NCI-H748 (cell line): ENCODE results near the gene KDM2B.
"Not testable (repeated sequence)": the region's sequence is repeated elsewhere in the genome, so short reads cannot be mapped to it uniquely, and the experiment has no call there.

Experiments
- DNase-seq: peaks from one replicate; lab custom pipeline; 2025; ENCODE audit not compliant: unreplicated experiment; lab: John Stamatoyannopoulos, UW

KDM2B gene

DNA sequence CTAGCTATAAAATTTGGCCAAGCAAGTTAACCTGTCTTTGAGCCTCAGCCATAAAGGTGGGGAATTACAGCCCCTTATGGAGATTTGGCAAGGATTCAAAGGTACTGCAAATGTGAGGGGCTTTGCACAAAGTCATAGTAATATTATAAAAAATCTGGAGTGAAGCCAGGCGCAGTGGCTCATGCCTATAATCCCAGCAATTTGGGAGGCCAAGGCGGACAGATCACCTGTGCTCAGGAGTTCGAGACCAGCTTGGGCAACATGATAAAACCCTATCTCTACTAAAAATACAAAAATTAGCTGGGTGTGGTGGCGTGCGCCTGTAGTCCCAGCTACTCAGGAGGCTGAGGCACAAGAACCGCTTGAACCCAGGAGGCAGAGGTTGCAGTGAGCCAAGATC is 4.1 kb upstream of the KDM2B start:
- not testable (repeated sequence) for DNase-seq

DNA sequence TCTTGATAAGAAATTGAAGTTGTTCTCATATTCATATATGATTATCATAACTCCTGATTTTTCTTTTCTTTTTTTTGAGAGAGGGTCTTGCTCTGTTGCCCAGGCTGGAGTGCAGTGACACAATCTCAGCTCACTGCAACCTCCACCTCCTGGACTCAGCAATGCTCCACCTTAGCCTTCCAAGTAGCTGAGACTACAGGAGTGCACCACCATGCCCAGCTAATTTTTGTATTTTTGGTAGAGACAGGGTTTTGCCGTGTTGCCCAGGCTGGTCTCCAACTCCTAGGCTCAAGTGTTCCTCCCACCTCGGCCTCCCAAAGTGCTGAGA is 2.5 kb upstream of the KDM2B start:
- DNase-seq: not testable (repeated sequence)

DNA sequence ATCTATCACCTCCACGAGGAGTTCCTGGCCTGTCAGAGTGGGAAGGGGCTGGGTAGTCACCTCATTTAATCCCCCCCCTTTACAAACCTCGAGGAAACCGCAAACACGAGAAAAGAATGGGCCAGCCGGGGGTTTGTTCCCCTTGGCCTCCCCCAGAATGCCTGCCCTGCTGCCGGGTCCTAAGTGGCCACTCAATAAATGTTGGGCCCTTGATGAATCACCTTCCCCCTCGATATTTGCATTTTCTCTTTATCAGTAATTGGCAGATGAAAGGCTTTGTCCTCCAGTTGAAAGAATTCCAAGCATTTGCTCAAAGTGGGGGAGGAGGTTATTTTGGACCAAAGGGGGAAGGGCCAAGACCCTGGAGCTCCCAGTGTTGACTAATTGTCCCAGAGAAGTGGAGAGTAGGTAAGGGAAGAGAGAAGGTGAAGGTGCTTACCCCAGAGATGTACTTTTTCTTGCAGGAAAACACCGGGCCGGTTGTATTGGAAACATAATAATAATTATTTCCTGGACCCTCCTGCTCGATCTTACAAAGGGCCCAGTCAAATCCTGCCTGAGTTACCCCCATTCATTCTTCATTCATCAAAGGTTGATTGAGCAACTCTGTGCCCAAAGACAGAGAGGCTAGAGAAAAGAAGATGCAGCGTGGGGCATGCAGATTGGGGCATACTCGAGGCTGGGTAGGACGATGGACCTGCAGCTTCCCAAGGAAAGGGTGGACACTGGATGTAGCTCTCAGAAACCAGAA is 1.9 kb upstream of the KDM2B start:
- no peak for DNase-seq

DNA sequence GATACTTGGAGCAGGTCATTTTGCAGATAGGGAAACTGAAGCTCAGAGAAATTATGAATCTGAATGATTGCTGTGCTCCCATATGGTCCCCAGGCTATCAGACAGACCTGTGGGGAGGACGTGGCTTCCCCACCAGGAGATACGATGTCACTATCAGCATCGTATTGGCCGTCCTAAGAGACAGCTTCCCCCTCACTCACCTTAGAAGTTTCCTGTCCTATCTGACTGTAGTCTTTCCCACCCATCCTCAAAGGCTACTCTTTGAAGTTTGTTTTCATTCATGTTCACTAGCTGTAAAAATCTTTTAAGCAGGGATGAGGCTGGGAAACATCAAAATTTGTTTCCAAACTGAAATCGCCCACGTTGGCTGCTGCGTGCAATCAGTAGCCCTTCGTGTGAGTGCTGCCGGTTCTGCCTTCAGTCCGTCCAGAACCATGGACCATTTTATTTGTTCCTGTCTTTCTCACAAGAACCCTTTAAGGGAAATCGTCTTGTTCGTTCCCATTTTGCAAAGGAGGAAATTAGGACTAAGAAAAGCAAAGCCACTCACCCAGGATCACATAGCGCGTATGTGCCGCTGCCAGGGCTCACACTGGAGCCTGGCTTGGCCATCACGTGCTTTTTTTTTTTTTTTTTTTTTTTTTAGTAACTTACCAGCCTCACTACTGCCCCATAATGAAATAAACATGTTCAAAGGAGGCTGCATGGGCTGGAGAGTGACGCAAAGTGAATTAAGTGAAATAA is 1.0 kb upstream of the KDM2B start:
- DNase-seq: no peak

DNA sequence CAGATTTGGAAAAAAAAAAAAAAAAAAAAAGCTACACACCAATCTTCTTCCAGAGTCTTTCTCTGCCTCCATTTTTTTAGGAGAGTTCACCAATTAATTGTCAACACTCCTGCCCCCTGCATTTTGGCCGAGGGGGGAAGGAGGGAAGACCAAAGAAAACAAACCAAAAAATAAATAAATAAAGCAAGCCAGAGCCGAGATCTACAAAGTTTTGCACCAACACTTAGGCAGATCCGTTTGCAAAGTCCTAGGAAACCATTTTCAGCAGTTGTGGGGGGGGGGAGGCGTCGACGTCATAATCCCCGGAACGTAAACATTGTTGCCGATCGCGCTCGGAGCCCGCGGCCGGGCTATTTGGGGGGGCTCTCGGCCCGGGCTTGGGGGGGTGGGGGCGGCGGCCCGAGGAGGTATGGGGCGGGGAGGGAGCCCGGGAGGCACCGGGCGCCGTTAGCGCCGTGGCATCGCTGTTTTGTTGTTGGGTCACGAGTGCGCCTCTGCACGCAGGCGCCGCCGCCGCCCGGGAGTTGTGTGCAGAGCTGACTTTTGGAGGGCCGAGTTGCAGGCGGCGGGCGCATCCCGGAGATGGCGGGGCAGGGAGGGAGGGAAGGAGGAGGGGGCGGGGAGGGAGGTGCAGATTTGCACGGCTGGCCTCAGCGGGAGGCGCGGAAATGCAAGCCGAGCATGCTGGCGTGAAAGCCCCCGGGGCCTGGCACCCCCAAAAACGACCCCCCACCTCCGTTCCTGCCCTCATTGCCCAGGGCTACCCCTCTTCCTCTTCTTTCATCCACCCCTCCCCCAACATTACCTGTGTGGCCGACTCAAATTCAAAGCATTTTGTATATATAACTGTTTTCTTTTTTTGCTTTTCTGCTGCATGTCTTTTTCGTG is 598 bp downstream of the KDM2B start:
- DNase-seq: peak; percentile 83

DNA sequence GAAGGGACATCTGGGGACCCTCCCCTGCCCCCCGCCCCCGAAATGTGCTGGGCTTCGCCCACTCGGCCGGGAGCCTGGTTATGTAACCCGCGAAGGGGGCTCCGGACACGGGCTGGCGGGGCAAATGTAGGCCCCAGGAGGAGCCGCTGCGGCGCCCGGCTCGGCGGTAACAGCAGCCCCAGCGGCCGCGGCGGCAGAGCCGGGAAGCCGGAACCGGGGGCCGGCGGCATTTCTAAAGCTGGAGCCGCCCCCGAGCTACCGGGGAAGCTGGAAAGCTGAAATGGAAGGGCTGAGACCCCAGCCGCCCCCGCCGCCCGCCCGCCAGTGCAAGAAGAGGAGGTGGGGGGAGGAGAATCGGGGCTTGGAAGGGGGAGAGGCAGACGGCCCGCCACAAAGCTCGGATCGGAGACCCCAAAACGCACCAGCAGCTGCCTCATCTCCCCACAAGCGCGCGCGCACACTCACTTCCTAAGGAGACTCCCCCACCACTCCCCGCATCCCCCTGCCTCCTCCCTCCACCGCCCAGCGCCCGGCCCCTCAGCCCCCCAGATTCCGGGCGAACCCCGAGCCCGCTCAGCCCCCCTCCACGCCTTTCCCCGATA is 1.5 kb downstream of the KDM2B start:
- DNase-seq: peak; percentile 56

DNA sequence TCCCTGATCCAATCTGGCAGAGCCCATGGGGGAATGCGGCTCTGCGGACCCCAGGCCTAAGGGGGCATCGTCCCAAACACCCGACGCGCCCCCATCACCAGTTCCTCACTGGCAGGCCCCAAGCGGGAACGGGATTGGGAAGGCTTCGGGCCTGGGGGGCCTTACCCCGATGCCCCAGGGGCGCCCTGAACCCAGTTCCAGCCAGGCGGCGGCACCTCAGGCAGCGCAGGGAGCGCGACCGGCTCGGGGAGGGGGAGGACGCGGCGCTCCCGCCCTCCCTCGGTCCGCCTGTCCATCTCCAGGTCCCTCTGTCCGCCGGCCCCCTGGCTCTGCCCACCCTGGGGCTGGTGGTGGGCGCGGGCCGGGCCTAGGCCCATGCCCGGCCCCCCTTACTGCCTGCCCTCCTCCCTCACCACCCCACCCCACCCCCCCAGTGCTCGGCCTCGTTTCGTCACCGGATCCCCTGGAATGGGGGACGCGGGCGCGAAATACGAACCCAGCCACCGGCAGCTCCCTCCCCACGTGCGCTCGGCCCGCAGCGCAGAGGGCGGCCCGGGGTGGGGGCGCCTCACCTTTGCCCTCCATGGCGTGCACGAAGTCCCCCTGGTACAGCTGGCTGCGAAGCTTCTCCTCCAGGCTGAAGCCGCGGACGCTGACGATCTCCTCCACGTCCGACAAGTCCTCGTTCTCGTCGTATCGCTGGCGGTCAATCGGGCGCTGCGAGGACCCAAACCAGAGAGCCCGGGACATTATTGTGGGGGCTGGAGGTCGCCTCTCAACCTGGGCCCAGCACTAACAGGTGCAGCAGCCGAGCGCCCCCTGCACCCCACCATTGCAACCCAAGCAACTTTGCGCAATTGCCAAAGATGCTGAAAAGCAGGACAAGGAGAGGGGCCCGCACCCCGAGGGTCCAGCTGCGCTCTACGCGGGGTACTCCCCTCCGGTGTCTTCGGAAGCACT is 2.3 kb downstream of the KDM2B start:
- DNase-seq: no peak

DNA sequence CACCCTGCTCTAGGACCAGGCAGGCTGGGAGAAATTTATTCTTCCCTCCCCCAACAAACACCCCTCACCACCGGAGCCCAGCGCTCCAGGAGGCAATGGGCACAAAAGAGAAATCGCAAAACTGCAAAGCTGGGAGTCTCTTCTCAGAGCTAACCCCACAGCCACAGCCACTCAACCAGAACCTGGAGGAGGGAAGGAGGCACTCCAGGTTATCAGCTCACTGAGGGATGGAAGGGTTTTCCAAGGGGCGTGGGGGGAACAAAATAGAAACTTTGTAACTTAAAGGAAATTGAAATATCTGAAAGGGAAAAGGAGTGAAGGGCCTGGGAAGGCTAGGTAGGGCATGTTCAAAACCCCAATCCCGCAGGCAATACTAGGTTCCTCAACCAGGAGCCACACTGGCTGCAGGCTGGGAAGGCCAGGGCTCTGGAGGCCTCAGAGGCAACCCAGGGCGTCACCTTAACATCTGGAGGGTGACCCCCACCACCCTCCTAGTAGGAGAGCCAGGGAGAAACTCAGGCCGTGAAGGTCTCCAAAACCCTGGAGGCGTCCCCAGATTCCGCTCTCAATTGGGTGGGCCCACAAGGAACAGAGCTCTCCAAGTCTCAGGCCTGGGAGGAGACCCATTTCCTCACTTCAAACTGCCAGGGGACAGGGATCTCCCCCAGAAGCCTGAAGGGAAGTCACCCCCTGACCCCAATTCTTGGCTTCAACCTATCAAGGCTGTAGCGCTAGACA is 3.2 kb downstream of the KDM2B start:
- no peak for DNase-seq

DNA sequence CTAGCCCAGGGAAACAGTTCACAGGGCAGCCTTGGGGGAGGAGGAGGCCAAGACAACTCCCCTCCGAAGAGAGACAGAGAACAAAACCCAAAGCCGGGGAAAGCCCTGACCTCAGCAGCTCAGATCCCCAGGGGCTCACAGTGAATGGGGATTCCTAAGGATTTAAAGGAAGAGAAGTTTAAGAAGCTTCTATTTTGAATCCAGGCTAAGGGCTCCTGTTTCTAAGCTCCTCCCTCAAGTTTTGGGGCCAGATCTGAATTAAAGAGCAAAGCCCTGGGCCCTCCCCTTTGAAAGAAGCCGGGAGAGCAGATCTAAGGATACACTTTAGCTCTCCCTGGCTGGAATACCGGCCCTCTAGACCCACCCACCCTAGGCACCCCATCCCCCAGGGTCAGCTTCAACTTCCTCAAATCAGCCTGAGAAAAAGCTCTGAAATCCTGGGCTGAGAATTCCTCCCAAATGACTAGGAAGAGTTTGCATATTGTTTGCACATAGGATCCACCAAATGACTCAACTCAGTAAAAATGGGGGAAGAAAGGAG is 3.9 kb downstream of the KDM2B start:
- DNase-seq: no peak

DNA sequence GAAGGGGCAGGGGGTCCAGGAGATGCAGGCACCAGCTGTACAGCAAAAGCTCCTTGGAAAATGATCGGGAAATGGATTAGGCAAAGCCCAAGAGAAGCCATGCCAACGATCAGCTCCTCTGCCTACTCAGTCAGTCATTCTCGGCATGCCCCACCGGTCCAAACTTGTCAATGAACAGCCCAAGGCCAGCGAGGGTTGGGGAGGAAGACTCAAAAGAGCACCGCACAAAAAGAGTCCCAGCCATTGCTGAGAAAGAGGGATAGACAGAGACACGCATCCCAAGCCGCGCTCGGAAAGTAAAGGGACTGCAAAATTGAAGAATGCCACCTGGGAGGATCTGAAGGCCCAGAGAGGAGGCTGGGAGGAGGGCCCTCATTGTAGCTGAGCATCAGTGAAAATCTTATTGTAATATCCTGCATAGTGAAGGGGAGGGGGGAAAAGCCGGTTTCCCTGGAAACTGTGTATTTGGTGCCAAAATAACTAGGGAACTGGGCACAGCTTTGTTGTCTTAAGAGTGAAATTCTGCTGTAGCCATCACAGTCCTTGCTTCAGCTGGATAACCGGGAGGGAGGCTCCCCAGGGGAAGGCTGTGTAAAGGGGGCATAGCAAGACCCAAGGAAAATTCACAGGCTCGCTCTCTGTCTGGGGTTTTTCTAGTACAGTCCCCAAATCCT is 4.7 kb downstream of the KDM2B start:
- no peak for DNase-seq

DNA sequence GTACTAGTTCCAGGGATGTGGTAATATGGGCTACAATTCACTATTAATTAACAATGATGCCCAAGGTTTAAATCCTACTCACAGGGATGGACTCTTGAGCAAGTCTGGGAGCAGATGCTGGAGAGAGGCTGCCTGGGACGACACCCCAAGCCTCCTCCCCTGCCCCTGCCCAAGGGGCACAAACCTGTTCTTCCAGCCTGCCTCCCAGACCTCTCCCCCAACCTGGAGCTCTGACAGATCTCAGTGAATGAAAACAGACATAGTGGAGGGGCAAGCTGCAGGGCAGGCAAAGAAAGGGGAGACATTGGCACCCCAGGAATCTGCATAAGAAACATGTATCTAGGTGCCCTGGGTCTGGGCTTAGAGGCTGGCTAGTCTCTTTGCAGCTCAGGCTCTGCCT is 5.8 kb downstream of the KDM2B start:
- no peak for DNase-seq

DNA sequence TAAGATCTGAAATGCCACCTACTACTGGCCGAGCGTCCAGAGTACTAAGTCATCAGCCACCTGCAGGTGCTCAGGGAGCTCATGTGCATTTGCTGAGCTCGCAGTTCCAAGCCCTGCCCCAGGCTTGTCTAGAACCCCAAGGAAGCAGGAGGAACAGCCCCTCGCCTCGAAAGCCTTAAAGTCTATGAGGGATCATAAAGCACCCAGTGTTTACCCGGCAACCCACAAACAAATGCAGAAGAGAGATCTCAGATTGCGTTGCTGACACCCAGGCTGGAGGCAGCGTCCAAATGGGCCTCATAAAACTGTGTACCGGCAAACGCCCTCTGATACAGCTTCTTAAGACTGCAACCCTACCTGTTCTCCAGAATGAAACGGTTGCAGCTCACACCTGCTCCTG is 6.8 kb downstream of the KDM2B start:
- DNase-seq: no peak

DNA sequence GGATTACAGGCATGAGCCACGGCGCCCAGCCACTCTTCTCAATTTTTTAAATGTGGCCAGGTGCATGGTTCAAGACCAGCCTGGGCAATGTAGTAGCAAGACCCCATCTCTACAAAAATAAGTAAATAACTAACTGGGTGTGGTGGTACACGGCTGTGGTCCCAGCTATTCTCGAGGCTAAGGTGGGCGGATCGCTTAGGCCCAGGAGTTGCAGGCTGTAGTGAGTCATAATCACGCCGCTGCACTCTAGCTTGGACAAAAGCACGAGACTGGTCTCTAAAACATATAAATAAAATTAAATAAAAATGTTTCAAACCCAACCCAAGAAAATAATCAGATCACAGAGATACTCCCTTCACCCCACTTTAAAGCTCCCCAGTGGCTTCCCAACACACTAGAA is 8.9 kb downstream of the KDM2B start:
- no peak for DNase-seq

DNA sequence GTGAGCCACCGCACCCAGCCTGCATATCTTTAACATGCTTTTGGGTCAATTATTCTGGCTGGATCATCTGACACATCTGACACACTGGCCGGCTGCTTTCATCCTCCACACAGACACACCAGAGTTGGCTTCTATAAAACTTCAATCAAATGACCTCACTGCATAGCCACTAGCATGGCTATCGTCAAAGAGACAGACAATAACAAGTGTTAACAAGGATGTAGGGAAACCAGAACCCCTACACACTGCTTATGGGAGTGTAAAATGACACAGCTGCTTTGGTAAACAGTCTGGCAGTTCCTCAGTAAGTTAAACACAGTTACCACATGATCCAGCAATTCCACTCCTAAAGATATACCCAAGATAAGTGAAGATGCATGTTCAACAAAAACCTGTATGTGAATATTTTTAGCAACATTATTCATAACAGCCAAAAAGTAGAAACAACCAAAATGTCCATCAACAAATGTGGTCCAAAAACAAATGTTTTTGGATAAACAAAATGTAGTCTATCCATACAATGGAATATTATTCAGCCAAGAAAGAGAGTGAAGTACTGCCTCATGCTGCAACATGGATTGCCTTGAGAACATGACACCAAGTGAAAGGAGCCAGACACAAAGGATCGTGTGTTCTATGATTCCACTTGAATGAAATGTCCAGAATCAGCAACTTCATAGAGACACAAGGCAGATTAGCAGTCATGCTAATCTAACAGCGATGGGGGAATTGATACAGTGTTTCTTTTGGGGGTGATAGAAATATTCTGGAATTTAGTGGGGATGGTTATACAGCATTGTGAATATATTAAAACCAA is 10.1 kb downstream of the KDM2B start:
- DNase-seq: no peak

DNA sequence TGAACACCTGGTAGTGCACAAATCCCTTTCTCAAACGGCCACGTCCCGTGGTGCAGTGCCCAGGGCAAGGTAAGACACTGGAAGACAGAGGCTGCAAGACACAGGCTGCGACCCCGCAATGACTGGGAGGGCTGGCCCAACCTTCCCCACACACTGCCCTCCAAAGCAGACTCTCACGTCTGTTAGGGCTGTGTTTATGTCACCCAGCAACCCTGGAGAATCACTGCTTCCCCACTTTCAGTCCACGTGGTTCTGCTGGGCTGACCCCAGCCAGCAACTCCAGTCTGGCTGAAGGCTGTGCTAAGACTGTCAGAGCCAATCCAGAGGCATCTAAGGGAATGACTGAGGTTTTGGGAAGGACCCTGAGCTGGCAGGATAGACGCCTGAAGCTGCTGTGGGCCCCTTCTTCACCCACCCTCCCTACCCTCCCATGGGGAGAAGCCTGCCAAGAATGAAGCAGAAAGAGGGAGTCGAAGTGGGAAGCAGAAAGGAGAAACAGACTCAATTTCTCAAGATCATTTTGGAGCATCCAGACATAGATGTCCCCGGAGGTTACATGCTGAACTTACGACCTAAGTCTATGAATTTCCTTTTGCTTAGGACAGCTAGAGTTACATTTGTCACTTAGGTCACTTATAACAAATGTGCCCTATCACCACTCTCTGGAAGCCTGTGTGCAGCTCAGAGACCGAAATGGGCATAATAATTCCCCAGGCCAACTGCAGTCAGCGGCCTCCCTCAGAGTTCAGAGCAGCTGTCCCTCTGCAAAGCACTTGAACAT is 11.7 kb downstream of the KDM2B start:
- DNase-seq: no peak

DNA sequence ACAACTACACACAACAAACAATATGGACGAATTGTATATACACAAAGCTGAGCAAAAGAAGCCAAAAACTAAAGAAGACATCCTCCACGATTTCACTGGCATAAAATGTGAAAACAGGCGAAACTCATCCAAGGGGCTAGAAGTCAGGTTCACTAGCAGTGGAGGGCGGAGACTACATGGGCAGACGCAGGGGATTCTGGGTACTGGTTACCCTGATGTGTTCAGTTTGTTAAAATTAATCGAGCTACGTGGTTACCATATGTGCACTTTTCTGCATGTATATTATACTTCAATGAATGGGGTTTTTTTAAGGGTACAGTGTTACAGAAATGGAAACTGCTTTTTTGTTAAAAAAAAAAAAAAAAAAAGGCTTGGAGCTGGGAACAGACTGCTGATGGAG is 12.3 kb downstream of the KDM2B start:
- no peak for DNase-seq

DNA sequence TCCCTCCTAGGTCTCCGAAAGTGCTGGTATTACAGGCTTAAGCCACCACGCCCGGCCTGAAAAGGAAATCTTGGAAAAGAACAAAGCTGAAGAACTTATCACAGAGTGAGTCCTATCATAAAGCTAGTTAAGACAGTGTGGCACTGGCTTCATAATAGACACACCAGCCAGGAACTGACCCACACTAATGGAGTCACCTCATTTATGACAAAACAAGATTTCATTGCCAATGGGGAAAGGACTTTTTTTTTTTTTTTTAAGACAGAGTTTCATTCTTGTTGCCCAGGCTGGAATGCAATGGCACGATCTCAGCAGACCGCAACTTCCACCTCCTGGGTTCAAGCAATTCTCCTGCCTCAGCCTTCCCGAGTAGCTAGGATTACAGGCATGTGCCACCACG is 15.7 kb downstream of the KDM2B start:
- no peak for DNase-seq
